Endothelial cell of umbilical vein (primary cell): ENCODE measurements around the gene HPGD. TPM values are rescaled to one million over a fixed set of nuclear protein-coding genes. Genes with fewer than 3 reads are reported as not detected.

Experiments
- BruUV-seq: library from RNA; stranded (reverse); fragments of 400-500 nt; replicated peaks from 2 replicates; lab custom pipeline; 2021; lab: Mats Ljungman, UMichigan
- CTCF ChIA-PET: fragments of 300-600, 350-600 bp; sonication (Branson Sonifier 250); formaldehyde crosslinking; loops from one replicate; lab custom pipeline; 2021; ENCODE audit warnings: antibody characterized with exemption, inconsistent platforms; lab: Charles Lee
- POLR2A ChIA-PET: fragments of 300-600, 350-600 bp; sonication (Branson Sonifier 250); formaldehyde crosslinking; loops from one replicate; lab custom pipeline; 2021; ENCODE audit warnings: antibody characterized with exemption, inconsistent platforms; lab: Charles Lee
- DNase-seq: peaks from one replicate; pipeline ENCODE4 v3.0.0-alpha.2; 2011; ENCODE audit warnings: low read depth, low spot score
- FAIRE-seq: peaks from 2 replicates; lab custom pipeline; 2011; peaks lifted over from hg19 to GRCh38; lab: Jason Lieb, UNC
- H2AFZ ChIP-seq: 2 replicates; pipeline ENCODE4 v1.6.0; 2012; ENCODE audit warnings: low read depth, low read length, control low read depth, inconsistent platforms
- H3K27ac ChIP-seq: 2 replicates; pipeline ENCODE4 v1.5.1; 2011; ENCODE audit warnings: low read depth, mild to moderate bottlenecking, control low read depth, low read length, moderate library complexity; ENCODE audit not compliant: insufficient read depth
- H3K27me3 ChIP-seq, 2 experiments: 2 replicates each; pipeline versions ENCODE4 v1.6.0 to v1.6.1; 2011; ENCODE audit warnings: low read length in 2 of 2, mixed read lengths in 1 of 2; ENCODE audit not compliant: control insufficient read depth in 2 of 2, insufficient read depth in 2 of 2
- H3K36me3 ChIP-seq, 2 experiments: 2 replicates in 1 of 2; 3 replicates in 1 of 2; pipeline ENCODE4 v1.5.1; 2011; ENCODE audit warnings: low read length in 2 of 2, mild to moderate bottlenecking in 1 of 2, moderate library complexity in 1 of 2; ENCODE audit not compliant: control insufficient read depth in 2 of 2, insufficient read depth in 2 of 2; ENCODE audit errors: extremely low read depth in 1 of 2
- H3K4me1 ChIP-seq: 3 replicates; pipeline ENCODE4 v1.5.1; 2011; ENCODE audit warnings: mild to moderate bottlenecking, low read length; ENCODE audit not compliant: control insufficient read depth, insufficient read depth; ENCODE audit errors: extremely low read depth
- H3K4me2 ChIP-seq: 2 replicates; pipeline ENCODE4 v1.6.1; 2011; ENCODE audit warnings: low read length, control low read depth, mixed read lengths; ENCODE audit not compliant: insufficient read depth
- H3K4me3 ChIP-seq, 3 experiments: fragments of 200-600 bp in 1 of 3; sonication (generic), shearing (Covaris generic) in 1 of 3; replicated peaks in 1 of 3; 2 replicates each; pipeline ENCODE4 v1.5.1; 2011 to 2016; ENCODE audit warnings: control low read depth in 3 of 3, low read length in 3 of 3, mild to moderate bottlenecking in 2 of 3, inconsistent platforms in 1 of 3, low read depth in 1 of 3, moderate library complexity in 1 of 3; ENCODE audit not compliant: insufficient read depth in 1 of 3
- H3K79me2 ChIP-seq: 2 replicates; pipeline ENCODE4 v1.6.0; 2012; ENCODE audit warnings: low read length, inconsistent platforms; ENCODE audit not compliant: control insufficient read depth, insufficient read depth
- H3K9ac ChIP-seq: replicated peaks from 2 replicates; pipeline ENCODE3; 2011; ENCODE audit warnings: low read length, control low read depth; ENCODE audit not compliant: insufficient read depth; ENCODE audit errors: extremely low read depth
- H3K9me1 ChIP-seq: replicated peaks from 3 replicates; pipeline ENCODE4 v1.6.0; 2011; ENCODE audit warnings: mild to moderate bottlenecking, low read length; ENCODE audit not compliant: control insufficient read depth, insufficient read depth; ENCODE audit errors: extremely low read depth
- H3K9me3 ChIP-seq: replicated peaks from 2 replicates; pipeline ENCODE4 v1.5.1; 2012; ENCODE audit warnings: low read length, inconsistent platforms; ENCODE audit not compliant: control insufficient read depth, insufficient read depth
- H4K20me1 ChIP-seq: replicated peaks from 2 replicates; pipeline ENCODE3; 2011; ENCODE audit warnings: mild to moderate bottlenecking, low read length; ENCODE audit not compliant: control insufficient read depth, insufficient read depth; ENCODE audit errors: extremely low read depth
- EZH2 ChIP-seq: IDR thresholded peaks from 2 replicates; pipeline ENCODE4 v1.6.1; 2012; ENCODE audit warnings: borderline replicate concordance, low read depth, mild to moderate bottlenecking, moderate library complexity, low read length, inconsistent platforms; ENCODE audit not compliant: severe bottlenecking
- GATA2 ChIP-seq: IDR thresholded peaks from 2 replicates; pipeline ENCODE4 v1.7.0; 2011; ENCODE audit warnings: low read depth, mild to moderate bottlenecking, moderate library complexity, mixed read lengths, low read length; ENCODE audit not compliant: insufficient read length, insufficient read depth
- JUN ChIP-seq: IDR thresholded peaks from 2 replicates; pipeline ENCODE4 v1.6.1; 2011; ENCODE audit warnings: borderline replicate concordance, low read depth; ENCODE audit not compliant: insufficient read length, insufficient read depth
- MAX ChIP-seq: IDR thresholded peaks from 2 replicates; pipeline ENCODE4 v1.6.1; 2011; ENCODE audit not compliant: insufficient read depth, insufficient read length
- POLR2A ChIP-seq: IDR thresholded peaks from 2 replicates; pipeline ENCODE4 v1.6.1; 2012; ENCODE audit warnings: low read depth, mild to moderate bottlenecking, control low read depth, low read length
- POLR2AphosphoS5 ChIP-seq: IDR thresholded peaks from 2 replicates; pipeline ENCODE4 v1.6.1; 2012; ENCODE audit warnings: low read depth, mild to moderate bottlenecking, control low read depth, low read length, moderate library complexity; ENCODE audit not compliant: insufficient read depth
- dilution Hi-C: fragments of 300-500 bp; cut with MboI; formaldehyde crosslinking; loops from one replicate; pipeline ENCODE4 v1.15.0; 2019; ENCODE audit warnings: low sequenced_read_pairs; ENCODE audit not compliant: extremely low pct_ligation_motif_present
- intact Hi-C: fragments of 100-400 bp; cut with micrococcal nuclease; formaldehyde crosslinking; loops from one replicate; pipeline ENCODE4 v1.10.0; 2022
- polyA plus RNA-seq, 4 experiments: library from polyadenylated mRNA; depleted of rRNA in 3 of 4; stranded (reverse) in 3 of 4; unstranded in 1 of 4; fragments of >200 nt; gene quantifications; 2 replicates each; pipeline versions ENCODE4 v1.2.1 to v1.2.3, GENCODE V29; 2011 to 2012; ENCODE audit warnings: missing spikeins in 1 of 4
- total RNA-seq: library from RNA; stranded (reverse); gene quantifications from 2 replicates; pipeline ENCODE4 v1.2.3, GENCODE V29; 2021
- TF ChIP-seq, protein P1 (sequence below), 2 donors: IDR thresholded peaks; 1 replicate in 1 of 2; 2 replicates in 1 of 2; pipeline ENCODE4 v1.5.1; 2011; ENCODE audit warnings: low read length in 2 of 2, mild to moderate bottlenecking in 2 of 2, moderate library complexity in 2 of 2, control low read depth in 1 of 2, inconsistent platforms in 1 of 2, low read depth in 1 of 2; ENCODE audit not compliant: insufficient read depth in 1 of 2; ENCODE audit errors: extremely low read depth in 1 of 2

The HPGD gene
- total and polyA plus RNA-seq, 2 donors (not counting 3 experiments of a cell fraction or from before 2014, with no cell fraction given) = not detected

DNA sequence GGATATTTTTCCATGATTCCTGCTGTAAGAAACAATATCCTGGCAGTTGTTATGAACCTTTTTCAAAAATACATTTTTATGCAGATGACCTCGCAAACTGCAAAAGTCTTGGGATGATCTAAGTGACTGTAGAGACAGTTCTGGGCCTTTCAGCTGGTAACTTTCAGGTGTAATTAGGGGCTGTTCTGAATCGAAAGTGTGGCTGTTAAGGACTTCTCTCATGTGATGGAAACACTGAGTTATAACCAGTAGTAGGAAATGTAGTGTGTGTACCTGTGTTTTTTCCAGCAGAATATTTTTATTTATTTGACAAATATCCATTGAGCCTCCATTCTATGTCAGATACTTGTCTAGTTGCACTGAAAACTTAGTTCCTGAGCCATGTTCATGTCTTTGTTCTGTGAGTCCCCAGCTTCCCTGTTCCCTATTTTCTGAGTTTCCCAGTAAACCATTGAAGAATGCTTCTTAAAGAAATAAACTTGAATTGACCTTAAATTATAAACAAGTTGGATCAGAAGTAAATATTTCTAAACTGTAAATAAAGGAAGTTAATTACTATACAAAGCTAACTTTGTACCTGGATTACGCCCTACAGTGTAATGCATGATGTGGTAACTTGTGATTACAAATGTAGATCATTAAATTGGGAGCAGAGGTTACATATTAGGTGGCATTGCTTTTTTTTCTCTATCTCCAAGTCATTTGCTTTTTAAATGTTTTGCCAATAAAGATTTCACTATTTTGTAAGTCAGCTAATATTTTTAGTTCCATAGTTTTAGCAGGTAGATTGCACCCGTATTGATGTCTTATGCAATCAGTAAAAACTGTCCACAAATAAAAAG is 33.7 kb upstream of the HPGD start:
- Histone ChIP-seq H3K4me3 (no peak overlapping the region), H3K4me1 (no peaks in the 10 kb centered on the region), H3K9me1 (no peaks in the 10 kb centered on the region), H3K9me3 (no peaks in the 10 kb centered on the region), H3K36me3 (no peaks in the 10 kb centered on the region), H3K79me2 (no peaks in the 10 kb centered on the region), H3K27me3 (no peaks in the 10 kb centered on the region), H3K9ac (no peak overlapping the region), H4K20me1 (no peaks in the 10 kb centered on the region), H3K27ac (no peak overlapping the region), H3K4me2 (no peak overlapping the region), H2AFZ (no peak overlapping the region)
- DNase-seq (no peak), FAIRE-seq (no peak)
- CTCF ChIA-PET = no interaction called here
- POLR2A ChIA-PET = no interaction called here
- BruUV-seq = no TSS peak
- intact Hi-C loops (no loop called here), dilution Hi-C loops (no loop called here)
- TF ChIP-seq POLR2AphosphoS5 (no peak), EZH2 (no peak)
- TF ChIP-seq, protein P1, sequence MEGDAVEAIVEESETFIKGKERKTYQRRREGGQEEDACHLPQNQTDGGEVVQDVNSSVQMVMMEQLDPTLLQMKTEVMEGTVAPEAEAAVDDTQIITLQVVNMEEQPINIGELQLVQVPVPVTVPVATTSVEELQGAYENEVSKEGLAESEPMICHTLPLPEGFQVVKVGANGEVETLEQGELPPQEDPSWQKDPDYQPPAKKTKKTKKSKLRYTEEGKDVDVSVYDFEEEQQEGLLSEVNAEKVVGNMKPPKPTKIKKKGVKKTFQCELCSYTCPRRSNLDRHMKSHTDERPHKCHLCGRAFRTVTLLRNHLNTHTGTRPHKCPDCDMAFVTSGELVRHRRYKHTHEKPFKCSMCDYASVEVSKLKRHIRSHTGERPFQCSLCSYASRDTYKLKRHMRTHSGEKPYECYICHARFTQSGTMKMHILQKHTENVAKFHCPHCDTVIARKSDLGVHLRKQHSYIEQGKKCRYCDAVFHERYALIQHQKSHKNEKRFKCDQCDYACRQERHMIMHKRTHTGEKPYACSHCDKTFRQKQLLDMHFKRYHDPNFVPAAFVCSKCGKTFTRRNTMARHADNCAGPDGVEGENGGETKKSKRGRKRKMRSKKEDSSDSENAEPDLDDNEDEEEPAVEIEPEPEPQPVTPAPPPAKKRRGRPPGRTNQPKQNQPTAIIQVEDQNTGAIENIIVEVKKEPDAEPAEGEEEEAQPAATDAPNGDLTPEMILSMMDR (IDR thresholded peaks at IDR 0.05; ENCODE audit: extremely low read depth in 1 of 2, insufficient read depth in 1 of 2, low read depth in 1 of 2, low read length in 2 of 2) = no peak

GRCh38 chr4:174554231-174554728 is 32.0 kb upstream of the HPGD start:
- Histone ChIP-seq H3K4me1 (no peaks in the 10 kb centered on the region), H3K4me2 (no peak overlapping the region), H3K36me3 (no peaks in the 10 kb centered on the region), H3K27ac (no peak overlapping the region), H3K9me1 (no peaks in the 10 kb centered on the region), H3K4me3 (no peak overlapping the region), H4K20me1 (no peaks in the 10 kb centered on the region), H3K27me3 (no peaks in the 10 kb centered on the region), H2AFZ (no peak overlapping the region), H3K79me2 (no peaks in the 10 kb centered on the region), H3K9me3 (no peaks in the 10 kb centered on the region), H3K9ac (no peak overlapping the region)
- no TSS peak for BruUV-seq
- intact Hi-C loops = no loop called here
- ChIA-PET CTCF (no interaction called here), POLR2A (no interaction called here)
- dilution Hi-C loops = no loop called here
- TF ChIP-seq MAX (no peak), GATA2 (no peak), JUN (no peak), POLR2AphosphoS5 (no peak), EZH2 (no peak), POLR2A (no peak)
- DNase-seq = no peak
- FAIRE-seq = no peak
